ENCODE measurements around the gene DAGLB.

The DAGLB gene

GRCh38 chr7:6365451-6365850, 82.3 kb downstream of the DAGLB start:
- DNase-seq (ENCODE audit: low spot score): no peak

DNA sequence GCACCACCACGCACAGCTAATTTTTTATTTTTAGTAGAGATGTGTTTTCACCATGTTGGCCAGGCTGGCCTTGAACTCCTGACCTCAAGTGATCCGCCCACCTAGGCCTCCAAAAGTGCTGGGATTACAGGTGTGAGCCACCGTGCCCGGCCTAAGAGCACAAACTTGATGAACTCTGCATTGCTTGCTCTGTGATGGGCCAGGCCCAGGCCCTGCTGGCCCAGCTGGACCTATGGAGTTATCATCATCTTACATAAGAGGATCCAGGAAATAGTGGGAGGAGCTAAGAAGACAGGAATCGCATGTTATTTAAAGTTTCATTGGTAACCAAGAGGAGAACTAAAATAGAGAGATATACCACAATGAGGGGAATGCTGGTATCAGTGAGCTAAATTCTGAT, 86.9 kb downstream of the DAGLB start:
- DNase-seq (ENCODE audit: low spot score): no peak

- no peak for DNase-seq (ENCODE audit: low spot score)
Observed at GRCh38 chr7:6359734-6360133, 88.0 kb downstream of the DAGLB start.
